HCT116 (cell line): ENCODE measurements around the gene WDR72. TPM values are rescaled to one million over a fixed set of nuclear protein-coding genes. Genes with fewer than 3 reads are reported as not detected.

ENCODE experiments used
- ATAC-seq: fragments of 200-7000 bp; cut with Tn5 transposase; 2 replicates; pipeline ENCODE4 v1.9.1; 2020; ENCODE audit warnings: mild to moderate bottlenecking, moderate library complexity
- BruUV-seq: library from RNA; stranded (reverse); fragments of 400-500 nt; replicated peaks from 2 replicates; lab custom pipeline; 2021; lab: Mats Ljungman, UMichigan
- CTCF ChIA-PET: fragments of 300-600 bp; sonication (Branson Sonifier 250); formaldehyde crosslinking; loops from one replicate; lab custom pipeline; 2021; ENCODE audit warnings: antibody characterized with exemption; lab: Charles Lee
- POLR2A ChIA-PET: fragments of 300-600, 350-600 bp; sonication (Branson Sonifier 250); formaldehyde crosslinking; loops from one replicate; lab custom pipeline; 2021; ENCODE audit warnings: antibody characterized with exemption; lab: Charles Lee
- RAD21 ChIA-PET, 2 experiments: fragments of 300-600 bp; sonication (Branson Sonifier 250); formaldehyde crosslinking; loops; one replicate each; lab custom pipeline; 2023; ENCODE audit warnings: low total read pairs in 2 of 2; ENCODE audit not compliant: uncharacterized antibody in 2 of 2, unreplicated experiment in 2 of 2, low non-redundant PET in 1 of 2; lab: Charles Lee
- DNase-seq: peaks from one replicate; pipeline ENCODE4 v3.0.0-alpha.2; 2010; ENCODE audit warnings: low read depth, low spot score
- H2AFZ ChIP-seq: fragments of 200-600 bp; shearing (Covaris generic), sonication (generic); 2 replicates; pipeline ENCODE4 v1.6.1; 2017; ENCODE audit warnings: low read depth, mixed run types, mixed read lengths, antibody characterized with exemption, low read length; ENCODE audit not compliant: poor library complexity, severe bottlenecking
- H3K27ac ChIP-seq: 2 replicates; pipeline ENCODE4 v1.5.1; 2012; ENCODE audit warnings: low read depth, low read length
- H3K27me3 ChIP-seq: fragments of 200-600 bp; sonication (generic); 2 replicates; pipeline ENCODE4 v1.6.1; 2016; ENCODE audit warnings: mixed run types, low read length, mixed read lengths; ENCODE audit not compliant: insufficient read depth
- H3K36me3 ChIP-seq, 2 experiments: fragments of 200-500 bp in 1 of 2; fragments of 200-600 bp in 1 of 2; sonication (Bioruptor generic) in 1 of 2; sonication (generic) in 1 of 2; 2 replicates each; pipeline versions ENCODE4 v1.5.1 to v1.6.1; 2014 to 2016; ENCODE audit warnings: low read length in 2 of 2, inconsistent platforms in 1 of 2, mixed read lengths in 1 of 2, mixed run types in 1 of 2; ENCODE audit not compliant: insufficient read depth in 2 of 2, control insufficient read depth in 1 of 2
- H3K4me1 ChIP-seq, 2 experiments: fragments of 200-600 bp in 1 of 2; sonication (generic) in 1 of 2; 2 replicates each; pipeline versions ENCODE4 v1.5.1 to v1.6.1; 2012 to 2017; ENCODE audit warnings: low read length in 2 of 2, inconsistent platforms in 1 of 2, mild to moderate bottlenecking in 1 of 2, mixed read lengths in 1 of 2, mixed run types in 1 of 2, moderate library complexity in 1 of 2; ENCODE audit not compliant: insufficient read depth in 2 of 2, control insufficient read depth in 1 of 2
- H3K4me2 ChIP-seq: fragments of 200-600 bp; sonication (generic); 2 replicates; pipeline ENCODE4 v1.6.1; 2017; ENCODE audit warnings: mixed run types, low read length, mixed read lengths
- H3K4me3 ChIP-seq, 2 experiments: fragments of 200-600 bp in 1 of 2; sonication (generic) in 1 of 2; replicated peaks in 1 of 2; 2 replicates each; pipeline ENCODE4 v1.5.1; 2011 to 2016; ENCODE audit warnings: low read length in 2 of 2, control low read depth in 1 of 2, low read depth in 1 of 2, mild to moderate bottlenecking in 1 of 2, mixed read lengths in 1 of 2, mixed run types in 1 of 2
- H3K79me2 ChIP-seq: fragments of 200-600 bp; sonication (generic); 2 replicates; pipeline ENCODE4 v1.6.1; 2017; ENCODE audit warnings: mild to moderate bottlenecking, mixed run types, low read length, moderate library complexity, mixed read lengths; ENCODE audit not compliant: insufficient read depth
- H3K9ac ChIP-seq: fragments of 200-600 bp; sonication (generic); 2 replicates; pipeline ENCODE4 v1.6.1; 2016; ENCODE audit warnings: low read length, mixed read lengths
- H3K9me2 ChIP-seq: fragments of 200-600 bp; sonication (generic), shearing (Covaris generic); 2 replicates; pipeline ENCODE4 v1.6.1; 2017; ENCODE audit warnings: mixed run types, mild to moderate bottlenecking, moderate library complexity; ENCODE audit not compliant: insufficient read depth
- H3K9me3 ChIP-seq, 2 experiments: fragments of 200-500 bp in 1 of 2; fragments of 200-600 bp in 1 of 2; sonication (Bioruptor generic) in 1 of 2; sonication (generic) in 1 of 2; 2 replicates each; pipeline ENCODE4 v1.6.1; 2014 to 2017; ENCODE audit warnings: low read length in 2 of 2, mixed read lengths in 2 of 2, inconsistent platforms in 1 of 2, low read depth in 1 of 2, mild to moderate bottlenecking in 1 of 2, mixed run types in 1 of 2, moderate library complexity in 1 of 2; ENCODE audit not compliant: control insufficient read depth in 1 of 2, insufficient read depth in 1 of 2
- H4K20me1 ChIP-seq: fragments of 200-600 bp; sonication (generic), shearing (Covaris generic); 2 replicates; pipeline ENCODE4 v1.6.1; 2017; ENCODE audit warnings: mixed run types, mild to moderate bottlenecking, moderate library complexity; ENCODE audit not compliant: insufficient read depth
- CBX3 ChIP-seq: IDR thresholded peaks from 2 replicates; pipeline ENCODE4 v1.6.1; 2012; ENCODE audit warnings: low read depth
- CEBPB ChIP-seq: IDR thresholded peaks from 2 replicates; pipeline ENCODE4 v1.6.1; 2012; ENCODE audit warnings: low read depth
- EGR1 ChIP-seq: IDR thresholded peaks from 2 replicates; pipeline ENCODE4 v1.6.1; 2012; ENCODE audit warnings: low read depth
- ELF1 ChIP-seq: IDR thresholded peaks from 2 replicates; pipeline ENCODE4 v1.6.1; 2012; ENCODE audit warnings: low read depth, borderline replicate concordance
- EZH2 ChIP-seq: fragments of 200-600 bp; sonication (generic); IDR thresholded peaks from 2 replicates; pipeline ENCODE4 v1.6.1; 2017; ENCODE audit warnings: antibody characterized with exemption, mixed run types
- EZH2phosphoT487 ChIP-seq: fragments of 200-600 bp; IDR thresholded peaks from 2 replicates; pipeline ENCODE4 v1.6.1; 2018; ENCODE audit warnings: antibody characterized with exemption, borderline replicate concordance
- FOSL1 ChIP-seq: IDR thresholded peaks from 2 replicates; pipeline ENCODE4 v1.6.1; 2012; ENCODE audit warnings: low read depth
- JUND ChIP-seq: IDR thresholded peaks from 2 replicates; pipeline ENCODE4 v1.6.1; 2012
- POLR2AphosphoS5 ChIP-seq: IDR thresholded peaks from 2 replicates; pipeline ENCODE4 v1.6.1; 2011; ENCODE audit warnings: mild to moderate bottlenecking, low read depth, low read length, moderate library complexity
- RAD21 ChIP-seq: IDR thresholded peaks from 2 replicates; pipeline ENCODE4 v1.6.1; 2012; ENCODE audit warnings: low read depth, mild to moderate bottlenecking
- SP1 ChIP-seq: IDR thresholded peaks from 2 replicates; pipeline ENCODE4 v1.6.1; 2012; ENCODE audit warnings: low read depth
- SRF ChIP-seq: IDR thresholded peaks from 2 replicates; pipeline ENCODE4 v1.6.1; 2012; ENCODE audit warnings: low read depth
- TCF7L2 ChIP-seq: IDR thresholded peaks from 2 replicates; pipeline ENCODE4 v1.7.0; 2011; ENCODE audit warnings: borderline replicate concordance, inconsistent platforms; ENCODE audit not compliant: insufficient read depth, insufficient read length; ENCODE audit errors: extremely low read depth
- ZFX ChIP-seq: fragments of 450-650 bp; IDR thresholded peaks from 2 replicates; pipeline ENCODE4 v1.6.1; 2017
- ZNF274 ChIP-seq: fragments of 200-500 bp; sonication (Bioruptor generic); IDR thresholded peaks from 2 replicates; pipeline ENCODE4 v1.6.1; 2014; ENCODE audit warnings: mild to moderate bottlenecking, low read depth, low read length, inconsistent platforms
- intact Hi-C: fragments of 100-400 bp; cut with micrococcal nuclease; formaldehyde crosslinking; loops from 2 replicates; pipeline ENCODE4 v1.10.0; 2022
- total RNA-seq: library from RNA; stranded (reverse); gene quantifications from one replicate; pipeline ENCODE4 v1.2.1, GENCODE V29; 2021; ENCODE audit not compliant: unreplicated experiment
- TF ChIP-seq, protein P1 (sequence below): IDR thresholded peaks from 2 replicates; pipeline ENCODE4 v1.6.1; 2012
- TF ChIP-seq, protein P2 (sequence below): IDR thresholded peaks from 2 replicates; pipeline ENCODE4 v1.6.1; 2011; ENCODE audit warnings: mild to moderate bottlenecking, low read length, moderate library complexity; ENCODE audit not compliant: insufficient replicate concordance; ENCODE audit errors: extremely low read depth
- TF ChIP-seq, protein P3 (sequence below): IDR thresholded peaks from 2 replicates; pipeline ENCODE4 v1.6.1; 2012
- TF ChIP-seq, protein P4 (sequence below), 3 experiments: fragments of 200-600 bp in 1 of 3; sonication (generic) in 1 of 3; IDR thresholded peaks in 2 of 3; conservative IDR thresholded peaks in 1 of 3; 2 replicates each; pipeline ENCODE4 v1.5.1; 2012 to 2017; ENCODE audit warnings: low read depth in 2 of 3, low read length in 2 of 3, antibody characterized with exemption in 1 of 3, borderline replicate concordance in 1 of 3, control low read depth in 1 of 3, mild to moderate bottlenecking in 1 of 3, mixed read lengths in 1 of 3, mixed run types in 1 of 3, moderate library complexity in 1 of 3; ENCODE audit not compliant: insufficient read depth in 1 of 3
- TF ChIP-seq, protein P5 (sequence below): IDR thresholded peaks from 2 replicates; pipeline ENCODE4 v1.6.1; 2012; ENCODE audit warnings: low read depth

WDR72 gene
- total RNA-seq, 1 experiment from 2014 or later, result 5.8 TPM

DNA sequence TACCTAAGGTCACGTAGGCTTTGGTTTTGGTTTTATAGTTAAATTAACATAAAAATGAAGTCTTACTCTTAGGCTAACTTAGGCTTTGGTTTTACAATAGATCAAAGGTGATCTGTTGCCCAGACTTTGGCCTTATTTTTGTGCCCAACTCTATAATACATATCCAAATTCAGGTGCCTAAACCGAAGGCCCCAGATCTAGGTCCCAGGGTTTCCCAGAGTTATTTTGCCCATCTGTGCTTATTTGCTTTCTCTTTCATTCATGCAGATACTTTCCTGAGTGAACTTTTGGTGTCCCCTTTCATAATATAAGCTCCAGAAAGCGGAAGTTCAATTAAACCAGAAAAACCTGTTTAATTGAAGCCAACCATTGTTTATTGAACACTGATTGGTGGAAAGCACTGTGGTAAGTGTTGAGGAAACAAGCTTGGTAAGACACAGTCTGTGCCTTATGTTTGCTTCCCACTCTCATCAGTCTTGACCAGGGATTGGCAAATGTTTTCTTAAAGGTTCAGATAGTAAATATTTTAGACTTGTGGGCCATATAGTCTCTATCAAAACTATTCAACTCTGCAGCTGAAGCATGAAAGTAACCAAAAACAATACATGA, 209.7 kb downstream of the WDR72 start:
- POLR2A ChIA-PET, result no interaction called here
- Histone ChIP-seq H3K4me3 (no peak overlapping the region), H3K36me3 (no peaks in the 10 kb centered on the region), H2AFZ (no peak overlapping the region), H3K27me3 (no peaks in the 10 kb centered on the region), H3K79me2 (no peaks in the 10 kb centered on the region), H4K20me1 (no peaks in the 10 kb centered on the region), H3K4me1 (no peaks in the 10 kb centered on the region), H3K9me2 (no peaks in the 10 kb centered on the region), H3K4me2 (no peak overlapping the region), H3K27ac (no peak overlapping the region), H3K9me3 (no peaks in the 10 kb centered on the region), H3K9ac (no peak overlapping the region)
- DNase-seq, result no peak
- intact Hi-C loops, result no loop called here
- RAD21 ChIA-PET, result no interaction called here
- TF ChIP-seq EZH2 (no peak), ELF1 (no peak), POLR2AphosphoS5 (no peak), EZH2phosphoT487 (no peak), FOSL1 (no peak), RAD21 (no peak), SRF (no peak), ZNF274 (no peak), CEBPB (no peak), CBX3 (no peak), EGR1 (no peak), TCF7L2 (no peak), JUND (no peak), ZFX (no peak), SP1 (no peak)
- TF ChIP-seq, protein P1, sequence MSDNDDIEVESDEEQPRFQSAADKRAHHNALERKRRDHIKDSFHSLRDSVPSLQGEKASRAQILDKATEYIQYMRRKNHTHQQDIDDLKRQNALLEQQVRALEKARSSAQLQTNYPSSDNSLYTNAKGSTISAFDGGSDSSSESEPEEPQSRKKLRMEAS, result no peak
- TF ChIP-seq, protein P2, sequence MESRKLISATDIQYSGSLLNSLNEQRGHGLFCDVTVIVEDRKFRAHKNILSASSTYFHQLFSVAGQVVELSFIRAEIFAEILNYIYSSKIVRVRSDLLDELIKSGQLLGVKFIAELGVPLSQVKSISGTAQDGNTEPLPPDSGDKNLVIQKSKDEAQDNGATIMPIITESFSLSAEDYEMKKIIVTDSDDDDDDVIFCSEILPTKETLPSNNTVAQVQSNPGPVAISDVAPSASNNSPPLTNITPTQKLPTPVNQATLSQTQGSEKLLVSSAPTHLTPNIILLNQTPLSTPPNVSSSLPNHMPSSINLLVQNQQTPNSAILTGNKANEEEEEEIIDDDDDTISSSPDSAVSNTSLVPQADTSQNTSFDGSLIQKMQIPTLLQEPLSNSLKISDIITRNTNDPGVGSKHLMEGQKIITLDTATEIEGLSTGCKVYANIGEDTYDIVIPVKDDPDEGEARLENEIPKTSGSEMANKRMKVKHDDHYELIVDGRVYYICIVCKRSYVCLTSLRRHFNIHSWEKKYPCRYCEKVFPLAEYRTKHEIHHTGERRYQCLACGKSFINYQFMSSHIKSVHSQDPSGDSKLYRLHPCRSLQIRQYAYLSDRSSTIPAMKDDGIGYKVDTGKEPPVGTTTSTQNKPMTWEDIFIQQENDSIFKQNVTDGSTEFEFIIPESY, result no peak
- TF ChIP-seq, protein P3, sequence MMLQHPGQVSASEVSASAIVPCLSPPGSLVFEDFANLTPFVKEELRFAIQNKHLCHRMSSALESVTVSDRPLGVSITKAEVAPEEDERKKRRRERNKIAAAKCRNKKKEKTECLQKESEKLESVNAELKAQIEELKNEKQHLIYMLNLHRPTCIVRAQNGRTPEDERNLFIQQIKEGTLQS, result no peak
- TF ChIP-seq, protein P4, sequence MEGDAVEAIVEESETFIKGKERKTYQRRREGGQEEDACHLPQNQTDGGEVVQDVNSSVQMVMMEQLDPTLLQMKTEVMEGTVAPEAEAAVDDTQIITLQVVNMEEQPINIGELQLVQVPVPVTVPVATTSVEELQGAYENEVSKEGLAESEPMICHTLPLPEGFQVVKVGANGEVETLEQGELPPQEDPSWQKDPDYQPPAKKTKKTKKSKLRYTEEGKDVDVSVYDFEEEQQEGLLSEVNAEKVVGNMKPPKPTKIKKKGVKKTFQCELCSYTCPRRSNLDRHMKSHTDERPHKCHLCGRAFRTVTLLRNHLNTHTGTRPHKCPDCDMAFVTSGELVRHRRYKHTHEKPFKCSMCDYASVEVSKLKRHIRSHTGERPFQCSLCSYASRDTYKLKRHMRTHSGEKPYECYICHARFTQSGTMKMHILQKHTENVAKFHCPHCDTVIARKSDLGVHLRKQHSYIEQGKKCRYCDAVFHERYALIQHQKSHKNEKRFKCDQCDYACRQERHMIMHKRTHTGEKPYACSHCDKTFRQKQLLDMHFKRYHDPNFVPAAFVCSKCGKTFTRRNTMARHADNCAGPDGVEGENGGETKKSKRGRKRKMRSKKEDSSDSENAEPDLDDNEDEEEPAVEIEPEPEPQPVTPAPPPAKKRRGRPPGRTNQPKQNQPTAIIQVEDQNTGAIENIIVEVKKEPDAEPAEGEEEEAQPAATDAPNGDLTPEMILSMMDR (IDR thresholded peaks at IDR 0.05 in 2 of 3, conservative IDR thresholded peaks at IDR 0.05 in 1 of 3; ENCODE audit: borderline replicate concordance in 1 of 3, insufficient read depth in 1 of 3, low read depth in 2 of 3, low read length in 2 of 3), result no peak
- TF ChIP-seq, protein P5, sequence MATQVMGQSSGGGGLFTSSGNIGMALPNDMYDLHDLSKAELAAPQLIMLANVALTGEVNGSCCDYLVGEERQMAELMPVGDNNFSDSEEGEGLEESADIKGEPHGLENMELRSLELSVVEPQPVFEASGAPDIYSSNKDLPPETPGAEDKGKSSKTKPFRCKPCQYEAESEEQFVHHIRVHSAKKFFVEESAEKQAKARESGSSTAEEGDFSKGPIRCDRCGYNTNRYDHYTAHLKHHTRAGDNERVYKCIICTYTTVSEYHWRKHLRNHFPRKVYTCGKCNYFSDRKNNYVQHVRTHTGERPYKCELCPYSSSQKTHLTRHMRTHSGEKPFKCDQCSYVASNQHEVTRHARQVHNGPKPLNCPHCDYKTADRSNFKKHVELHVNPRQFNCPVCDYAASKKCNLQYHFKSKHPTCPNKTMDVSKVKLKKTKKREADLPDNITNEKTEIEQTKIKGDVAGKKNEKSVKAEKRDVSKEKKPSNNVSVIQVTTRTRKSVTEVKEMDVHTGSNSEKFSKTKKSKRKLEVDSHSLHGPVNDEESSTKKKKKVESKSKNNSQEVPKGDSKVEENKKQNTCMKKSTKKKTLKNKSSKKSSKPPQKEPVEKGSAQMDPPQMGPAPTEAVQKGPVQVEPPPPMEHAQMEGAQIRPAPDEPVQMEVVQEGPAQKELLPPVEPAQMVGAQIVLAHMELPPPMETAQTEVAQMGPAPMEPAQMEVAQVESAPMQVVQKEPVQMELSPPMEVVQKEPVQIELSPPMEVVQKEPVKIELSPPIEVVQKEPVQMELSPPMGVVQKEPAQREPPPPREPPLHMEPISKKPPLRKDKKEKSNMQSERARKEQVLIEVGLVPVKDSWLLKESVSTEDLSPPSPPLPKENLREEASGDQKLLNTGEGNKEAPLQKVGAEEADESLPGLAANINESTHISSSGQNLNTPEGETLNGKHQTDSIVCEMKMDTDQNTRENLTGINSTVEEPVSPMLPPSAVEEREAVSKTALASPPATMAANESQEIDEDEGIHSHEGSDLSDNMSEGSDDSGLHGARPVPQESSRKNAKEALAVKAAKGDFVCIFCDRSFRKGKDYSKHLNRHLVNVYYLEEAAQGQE, result no peak
- no peak for ATAC-seq
- no TSS peak for BruUV-seq
- CTCF ChIA-PET, result no interaction called here
